Testis (tissue), 3 donors: Measurements from ENCODE around the gene SEZ6L. TPM values are rescaled to one million over a fixed set of nuclear protein-coding genes. Genes with fewer than 3 reads are reported as not detected.

ENCODE experiments used
- DNase-seq: peaks from one replicate; pipeline ENCODE4 v3.0.0-alpha.2; 2019
- H3K27ac ChIP-seq, 2 donors: fragments of 200-600 bp; sonication (generic); one replicate each; pipeline ENCODE4 v1.5.1; 2019
- H3K27me3 ChIP-seq: fragments of 200-600 bp; sonication (generic); one replicate; pipeline ENCODE4 v1.5.1; 2019
- H3K36me3 ChIP-seq: fragments of 200-600 bp; sonication (generic); one replicate; pipeline ENCODE4 v1.5.1; 2017; ENCODE audit warnings: low read depth; ENCODE audit errors: missing control alignments
- H3K4me1 ChIP-seq: fragments of 200-600 bp; sonication (generic); one replicate; pipeline ENCODE4 v1.5.1; 2019
- H3K4me3 ChIP-seq, 2 donors: fragments of 200-600 bp; sonication (generic); one replicate each; pipeline ENCODE4 v1.5.1; 2017 to 2019
- H3K9me3 ChIP-seq: fragments of 200-600 bp; sonication (generic); one replicate; pipeline ENCODE4 v1.5.1; 2017
- CTCF ChIP-seq, 3 experiments: fragments of 450-650 bp in 2 of 3; fragments of 200-600 bp in 1 of 3; sonication (generic) in 1 of 3; IDR thresholded peaks; one replicate each; pipeline ENCODE4 v1.5.1; 2016 to 2019; ENCODE audit warnings: antibody characterized with exemption in 3 of 3, mild to moderate bottlenecking in 2 of 3, moderate library complexity in 1 of 3
- POLR2A ChIP-seq: fragments of 450-650 bp; IDR thresholded peaks from one replicate; pipeline ENCODE4 v1.6.1; 2017; ENCODE audit warnings: antibody characterized with exemption, mild to moderate bottlenecking, moderate library complexity
- WGBS, 2 donors: methylation state at CpG; one replicate each; pipeline ENCODE4 v1.1.5; 2018; 5-methylcytosine and 5-hydroxymethylcytosine counted together
- intact Hi-C: fragments of 100-400 bp; cut with DNase I; formaldehyde crosslinking; loops from one replicate; pipeline ENCODE4 v1.15.1; 2023; ENCODE audit warnings: low total_unique reads
- polyA plus RNA-seq: library from polyadenylated mRNA; stranded (reverse); fragments of 350-450 nt; fragmentation: Illumina TruSeq; extraction: RNeasy Lipid Tissue Mini Kit (QIAGEN cat#74804); gene quantifications from one replicate; pipeline ENCODE4 v1.2.3, GENCODE V29; 2014; ENCODE audit warnings: low read depth, low replicate concordance; ENCODE audit not compliant: insufficient read depth
- total RNA-seq, 2 donors: library from RNA; depleted of rRNA; stranded (reverse); fragments of >200 nt; gene quantifications; one replicate each; pipeline ENCODE4 v1.2.3, GENCODE V29; 2016

The SEZ6L gene
- total and polyA plus RNA-seq, 3 donors from 2014 or later = 0.69 to 1.4 (median 0.71) TPM

GRCh38 chr22:26283330-26283729, 114.1 kb downstream of the SEZ6L start:
- intact Hi-C loops = no loop called here
- no peak for DNase-seq

GRCh38 chr22:26285632-26286031, 116.4 kb downstream of the SEZ6L start:
- H3K36me3 ChIP-seq = no peaks in the 10 kb centered on the region
- no peaks in the 10 kb centered on the region for H3K4me1 ChIP-seq
- no peaks in the 10 kb centered on the region for H3K27me3 ChIP-seq
- no peak overlapping the region for H3K27ac ChIP-seq
- H3K9me3 ChIP-seq = no peaks in the 10 kb centered on the region
- WGBS, 2 donors = 73 to 81% methylated on average over 5 of the region's 5 CpGs
- H3K4me3 ChIP-seq = no peak overlapping the region
- no peak for DNase-seq
- intact Hi-C loops = no loop called here
- TF ChIP-seq CTCF (IDR thresholded peaks at IDR 0.05) = no peak
- no peak for TF ChIP-seq POLR2A

More at GRCh38 chr22:26283330-26283729, 114.1 kb downstream of the SEZ6L start:
- Histone ChIP-seq H3K36me3 (no peaks in the 10 kb centered on the region), H3K27ac (no peak overlapping the region), H3K4me1 (no peaks in the 10 kb centered on the region), H3K27me3 (no peaks in the 10 kb centered on the region), H3K4me3 (no peak overlapping the region), H3K9me3 (no peaks in the 10 kb centered on the region)
- 89 to 93% methylated on average over 2 of the region's 2 CpGs for WGBS, 2 donors
- TF ChIP-seq CTCF (IDR thresholded peaks at IDR 0.05) (no peak), POLR2A (no peak)

- no peaks in the 10 kb centered on the region for H3K36me3 ChIP-seq
- intact Hi-C loops = no loop called here
- no peaks in the 10 kb centered on the region for H3K27me3 ChIP-seq
- 84 to 87% methylated on average over 10 of the region's 10 CpGs for WGBS, 2 donors
- no peaks in the 10 kb centered on the region for H3K4me1 ChIP-seq
- no peak overlapping the region for H3K4me3 ChIP-seq
- H3K9me3 ChIP-seq = no peaks in the 10 kb centered on the region
- H3K27ac ChIP-seq = no peak overlapping the region
- TF ChIP-seq POLR2A (no peak), CTCF (IDR thresholded peaks at IDR 0.05) (no peak)
- DNase-seq = no peak
Measured at GRCh38 chr22:26286091-26286820, 117.0 kb downstream of the SEZ6L start.

- WGBS, 2 donors = 86 to 91% methylated on average over 7 of the region's 7 CpGs
- no peaks in the 10 kb centered on the region for H3K4me1 ChIP-seq
- intact Hi-C loops = no loop called here
- no peak overlapping the region for H3K27ac ChIP-seq
- no peaks in the 10 kb centered on the region for H3K9me3 ChIP-seq
- no peak for TF ChIP-seq CTCF (IDR thresholded peaks at IDR 0.05)
- TF ChIP-seq POLR2A = no peak
- no peaks in the 10 kb centered on the region for H3K36me3 ChIP-seq
- no peaks in the 10 kb centered on the region for H3K27me3 ChIP-seq
- DNase-seq = no peak
- H3K4me3 ChIP-seq = no peak overlapping the region
Measured at GRCh38 chr22:26287382-26288225, 118.3 kb downstream of the SEZ6L start.
